Globus pallidus (tissue), 1 donor: ENCODE data around the gene GABRR3.

Experiments
- DNase-seq: peaks from one replicate; pipeline ENCODE4 v3.0.0-alpha.2; 2015; ENCODE audit warnings: low spot score

The GABRR3 gene

GRCh38 chr3:97990624-97991292, 44.4 kb downstream of the GABRR3 start:
- no peak for DNase-seq

- no peak for DNase-seq
Measured at GRCh38 chr3:97988784-97989568, 46.1 kb downstream of the GABRR3 start.

- no peak for DNase-seq
Measured at GRCh38 chr3:97987306-97987705, 47.8 kb downstream of the GABRR3 start.

- DNase-seq = peak; percentile 40
Measured at GRCh38 chr3:97983933-97984491, 51.1 kb downstream of the GABRR3 start.

- DNase-seq = no peak
Measured at GRCh38 chr3:97981886-97982285, 53.2 kb downstream of the GABRR3 start.

GRCh38 chr3:97979610-97980009, 55.5 kb downstream of the GABRR3 start:
- no peak for DNase-seq

GRCh38 chr3:97975466-97975865, 59.6 kb downstream of the GABRR3 start:
- DNase-seq = no peak

GRCh38 chr3:97974996-97975395, 60.1 kb downstream of the GABRR3 start:
- no peak for DNase-seq

- no peak for DNase-seq
Measured at GRCh38 chr3:97972976-97973375, 62.1 kb downstream of the GABRR3 start.

GRCh38 chr3:97971679-97972567, 63.2 kb downstream of the GABRR3 start, which contains the start of gene RIOX2:
Gene RIOX2, minus strand, starts transcription at chr3:97972431. Its CDS starts 4,838 bp downstream, at chr3:97967593.
- peak; percentile 71 for DNase-seq

- DNase-seq = no peak
Measured at GRCh38 chr3:97970956-97971620, 64.0 kb downstream of the GABRR3 start.

- DNase-seq = no peak
Measured at GRCh38 chr3:97970156-97970555, 65.0 kb downstream of the GABRR3 start.

GRCh38 chr3:97969541-97969940, 65.6 kb downstream of the GABRR3 start:
- no peak for DNase-seq

GRCh38 chr3:97968376-97968775, 66.7 kb downstream of the GABRR3 start:
- DNase-seq = no peak

- no peak for DNase-seq
Measured at GRCh38 chr3:97967966-97968365, 67.1 kb downstream of the GABRR3 start.

- DNase-seq = no peak
Measured at GRCh38 chr3:97960993-97961766, 73.9 kb downstream of the GABRR3 start.

- DNase-seq = no peak
Measured at GRCh38 chr3:97960551-97960950, 74.6 kb downstream of the GABRR3 start.

- no peak for DNase-seq
Measured at GRCh38 chr3:97959872-97960271, 75.2 kb downstream of the GABRR3 start.

GRCh38 chr3:97958796-97959195, 76.3 kb downstream of the GABRR3 start:
- DNase-seq = no peak

GRCh38 chr3:97958396-97958795, 76.7 kb downstream of the GABRR3 start:
- DNase-seq = no peak
